HS-27A (cell line): Measurements from ENCODE around the gene GPC3.
"Not testable (repeated sequence)": the region's sequence is repeated elsewhere in the genome, so short reads cannot be mapped to it uniquely, and the experiment has no call there.

Experiments
- DNase-seq: peaks from one replicate; pipeline ENCODE4 v3.0.0-alpha.2; 2012; ENCODE audit warnings: low read depth, missing footprints

Gene GPC3

DNA sequence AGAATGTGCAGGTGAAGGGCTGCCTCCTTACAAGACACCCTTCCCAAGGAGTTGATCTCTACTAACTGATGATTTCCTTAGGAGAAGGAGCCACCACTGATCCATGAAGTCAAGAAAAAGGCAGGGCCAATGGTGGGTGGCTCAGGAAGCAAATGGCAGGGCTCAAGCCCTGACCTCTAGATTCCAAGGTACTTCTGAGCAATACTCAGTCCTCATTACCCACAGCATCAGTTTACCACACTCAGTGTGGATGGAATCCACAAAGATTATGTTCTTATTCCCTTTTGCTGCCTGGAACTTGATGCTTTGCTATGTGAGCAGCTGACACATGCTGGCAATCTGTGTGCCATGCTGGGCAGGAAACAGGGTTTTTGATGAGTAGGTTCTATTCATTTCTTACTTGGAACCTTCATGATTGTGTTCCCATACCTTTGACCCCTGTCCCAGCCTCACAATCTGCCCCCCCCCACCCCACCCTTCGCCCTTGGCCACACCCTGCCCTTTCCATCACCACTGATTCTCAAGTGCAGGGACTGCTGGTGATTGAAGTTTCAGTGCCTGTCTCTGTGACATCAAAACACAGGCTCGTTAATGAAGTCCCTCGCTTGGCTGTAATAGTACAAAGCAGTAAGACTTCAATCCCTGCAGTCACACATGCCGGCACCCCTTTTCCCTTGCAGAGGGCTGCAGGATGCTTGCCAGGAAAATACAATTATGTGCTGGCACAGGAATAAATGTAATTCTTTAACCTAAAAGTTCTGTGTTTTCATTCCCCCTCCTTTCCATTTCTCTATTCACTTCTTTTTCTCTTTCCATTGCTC, 434.5 kb downstream of the GPC3 start:
- no peak for DNase-seq

DNA sequence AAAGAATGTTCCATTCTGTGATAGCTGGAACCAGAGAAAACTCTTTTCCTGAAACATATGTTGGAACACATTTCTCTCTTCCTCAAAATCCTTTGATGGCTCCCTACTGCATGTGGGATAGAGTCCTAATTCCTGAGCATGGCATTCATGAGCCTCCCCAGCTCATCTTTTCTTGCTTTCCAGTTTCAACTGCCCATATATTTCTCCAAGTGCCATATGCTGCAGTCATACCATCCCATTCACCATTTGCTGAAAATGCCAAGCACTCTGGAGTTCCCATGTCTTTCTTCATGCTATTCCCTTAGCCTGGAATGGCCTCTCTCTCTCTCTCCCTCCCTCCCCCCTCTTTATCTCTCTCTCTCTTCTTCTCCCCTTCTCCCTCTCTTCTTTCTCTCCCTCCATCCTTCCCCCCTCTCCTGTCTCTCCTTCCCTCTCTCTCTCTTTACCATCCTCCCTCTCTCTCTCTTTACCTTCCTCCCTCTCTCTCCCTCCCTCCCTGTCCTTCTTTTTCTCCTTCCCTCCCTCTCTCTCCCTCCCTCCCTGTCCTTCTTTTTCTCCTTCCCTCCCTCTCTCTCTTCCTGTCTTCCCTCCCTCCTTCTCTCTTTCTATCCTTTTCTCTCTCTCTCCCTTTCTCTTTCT, 436.0 kb downstream of the GPC3 start:
- DNase-seq: no peak

DNA sequence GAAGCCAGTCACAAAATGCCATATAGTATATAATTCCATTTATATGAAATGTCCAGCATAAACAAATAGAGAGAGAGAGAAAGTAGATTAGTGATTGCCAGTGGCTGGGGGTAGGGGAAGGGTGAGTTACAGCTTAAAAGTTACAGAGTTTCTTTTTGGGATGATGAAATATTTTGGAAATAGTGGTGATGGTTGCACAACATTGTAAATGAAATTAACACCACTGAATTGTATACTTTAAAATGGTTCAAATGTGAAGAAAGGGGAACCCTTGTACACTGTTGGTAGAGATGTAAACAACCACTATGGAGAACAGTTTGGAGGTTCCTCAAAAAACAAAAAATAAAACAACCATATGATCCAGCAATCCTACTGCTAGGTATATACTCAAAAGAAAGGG, 439.0 kb downstream of the GPC3 start:
- DNase-seq: no peak

DNA sequence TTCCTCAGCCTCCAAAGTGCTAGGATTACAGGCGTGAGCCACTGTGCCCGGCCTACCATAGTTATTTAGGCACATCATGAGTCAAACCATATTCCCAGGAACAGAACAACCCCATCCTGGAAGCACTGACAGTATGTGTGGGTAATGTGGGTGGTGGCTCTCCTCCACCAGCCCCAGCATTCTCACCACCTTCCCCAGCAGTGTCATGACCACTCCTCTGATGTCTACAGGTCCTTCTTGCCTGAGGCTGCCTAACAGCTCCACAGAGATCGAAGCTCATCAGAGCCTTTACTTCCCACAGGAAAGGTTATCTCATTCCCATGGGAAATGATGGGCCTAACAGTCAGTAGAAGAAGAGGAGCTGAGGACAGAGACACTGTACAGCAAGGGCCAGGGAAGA, 440.6 kb downstream of the GPC3 start:
- DNase-seq: no peak

DNA sequence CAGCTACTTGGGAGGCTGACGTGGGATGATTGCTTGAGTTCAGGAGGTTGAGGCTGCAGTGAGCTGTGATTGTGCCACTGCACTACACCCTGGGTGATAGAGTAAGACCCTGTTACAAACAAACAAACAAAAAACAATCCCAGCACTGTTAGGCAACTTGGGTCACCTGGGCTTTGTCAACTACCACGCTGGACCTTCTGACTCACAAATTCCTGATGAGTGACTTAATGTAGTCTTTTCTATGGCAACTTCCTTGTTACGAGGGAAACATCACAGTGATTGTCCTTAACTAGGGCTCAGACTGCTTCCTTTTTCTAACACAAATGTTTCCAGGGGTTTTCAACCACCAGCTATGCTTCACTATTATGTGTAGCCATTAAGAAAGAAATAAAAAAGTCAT, 441.3 kb downstream of the GPC3 start:
- DNase-seq: no peak

DNA sequence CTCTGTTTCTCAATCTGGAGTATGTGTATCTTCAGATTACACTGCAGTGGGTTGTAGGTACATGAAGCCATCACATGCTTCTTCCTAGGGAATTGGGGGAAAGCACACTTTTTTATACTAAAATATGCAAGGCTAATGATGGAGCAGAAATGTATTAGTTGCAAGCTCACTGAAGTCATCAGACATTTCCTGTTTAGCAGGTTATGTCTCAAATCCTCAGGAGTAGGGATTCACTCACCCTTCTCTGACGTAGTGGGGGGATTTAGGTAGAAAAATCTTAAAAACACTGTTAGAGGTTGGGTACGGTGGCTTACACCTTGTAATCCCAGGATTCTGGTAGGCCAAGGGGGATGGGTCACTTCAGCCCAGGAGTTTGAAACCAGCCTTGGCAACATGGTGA, 441.7 kb downstream of the GPC3 start:
- DNase-seq: no peak

DNA sequence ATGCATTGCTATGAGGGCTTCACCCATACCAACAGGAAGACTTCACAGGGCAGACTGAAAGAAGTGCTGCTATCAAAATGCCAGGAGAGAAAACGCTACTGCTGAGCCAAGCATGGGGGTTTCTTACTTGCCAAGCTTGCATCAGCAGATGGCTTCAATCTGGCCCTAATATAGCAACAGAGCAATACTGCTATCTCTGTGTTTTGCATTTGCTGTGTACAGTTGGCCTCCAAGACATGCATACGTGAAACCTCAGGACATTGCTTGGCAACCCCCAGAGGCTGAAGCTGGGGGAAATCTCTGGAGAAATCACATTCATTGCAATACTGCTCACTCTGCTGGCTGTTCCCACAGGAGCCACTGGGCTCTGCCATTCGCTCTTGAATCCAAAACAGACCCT, 442.9 kb downstream of the GPC3 start:
- DNase-seq: no peak

DNA sequence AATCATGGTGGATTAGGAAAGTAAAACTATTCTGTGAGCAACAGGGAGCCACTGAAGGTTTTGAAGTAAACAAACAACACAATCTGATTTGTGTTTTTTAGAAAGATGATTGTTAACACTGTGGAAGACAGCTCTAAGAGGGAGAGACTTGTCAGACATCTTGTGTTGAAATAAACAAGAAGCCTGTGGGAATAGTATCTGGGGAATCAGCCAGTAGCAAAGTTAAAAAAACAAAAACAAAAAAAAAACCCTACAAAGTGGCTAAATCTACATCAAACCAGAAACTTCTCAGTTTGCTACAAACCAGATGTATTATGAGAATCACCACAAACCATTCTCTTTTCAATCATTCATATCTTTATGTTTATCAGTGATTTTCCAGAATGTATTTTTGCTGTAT, 444.4 kb downstream of the GPC3 start:
- DNase-seq: no peak

DNA sequence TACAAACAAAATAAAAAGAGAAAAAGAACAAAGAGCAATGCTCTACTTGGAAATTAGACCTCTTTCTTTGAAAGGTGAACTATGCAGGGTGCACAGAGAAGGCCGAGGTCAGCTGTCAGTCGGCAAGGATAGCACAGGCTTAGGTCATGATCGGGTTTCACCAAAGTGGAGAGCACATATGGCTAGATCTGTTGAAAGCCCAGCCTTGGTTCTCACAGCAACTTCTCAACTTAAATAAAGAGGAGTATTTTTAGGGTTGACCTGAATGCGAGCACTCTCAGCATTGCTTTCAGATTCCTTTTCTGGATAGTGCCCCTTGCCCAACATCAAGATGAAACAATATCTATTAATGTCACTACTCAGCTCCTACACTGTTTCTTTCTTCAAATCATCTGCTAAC, 447.2 kb downstream of the GPC3 start:
- DNase-seq: no peak

DNA sequence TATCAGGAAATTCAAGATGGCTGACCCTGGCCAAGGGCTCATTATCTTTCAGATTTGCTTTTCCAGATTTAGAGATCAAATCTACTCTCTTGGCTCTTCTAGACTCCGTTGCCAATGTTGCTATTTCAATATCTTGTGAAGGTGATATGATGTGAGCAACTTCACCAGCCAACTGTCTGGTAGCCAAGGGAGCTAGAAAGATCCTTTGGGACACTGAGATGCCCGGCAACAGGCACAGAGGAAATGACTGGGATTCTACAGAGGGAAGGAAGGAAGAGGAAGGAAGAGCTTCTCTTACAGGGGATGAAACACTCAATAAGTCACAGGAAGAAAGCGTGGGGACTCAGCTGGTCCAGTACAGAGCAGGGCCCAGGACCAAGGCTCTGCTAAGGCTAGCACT, 448.3 kb downstream of the GPC3 start:
- no peak for DNase-seq

DNA sequence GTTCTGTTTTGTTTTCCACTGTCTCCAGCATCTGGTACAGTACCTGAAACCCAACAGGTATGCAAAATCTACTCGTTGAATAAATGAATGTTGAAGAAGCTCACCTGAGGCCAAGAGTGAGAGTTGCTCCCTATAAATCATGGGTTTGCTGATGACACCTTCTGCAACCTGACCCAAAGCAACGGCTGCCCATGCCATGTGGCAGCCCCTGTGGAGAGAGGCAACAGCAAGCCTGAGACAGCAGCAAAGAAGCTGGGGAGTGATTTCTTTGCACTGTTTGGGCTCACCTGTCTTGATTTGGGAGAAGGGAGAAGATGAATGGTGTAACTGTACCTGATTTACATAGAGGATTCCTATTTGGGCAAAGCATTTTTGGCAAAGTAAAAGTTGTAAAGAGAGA, 450.3 kb downstream of the GPC3 start:
- no peak for DNase-seq

DNA sequence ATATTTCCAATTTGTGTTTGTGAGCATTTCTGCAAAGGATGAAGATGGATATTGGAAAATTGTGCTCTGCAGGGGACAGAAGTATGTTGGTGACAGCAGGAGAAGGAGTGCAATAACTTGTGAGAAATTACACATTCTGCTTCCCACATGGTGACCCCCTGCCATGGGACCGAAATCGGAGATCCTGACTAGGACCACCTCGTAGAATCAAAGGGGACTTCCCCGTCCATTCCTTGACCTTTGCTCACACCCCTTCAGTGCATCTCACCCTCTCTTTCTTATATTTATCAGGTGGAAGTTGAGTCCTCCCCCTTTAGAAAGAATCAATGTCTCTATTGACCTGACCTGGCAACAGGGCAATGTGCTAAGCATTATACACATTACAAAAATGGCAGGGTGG, 451.2 kb downstream of the GPC3 start:
- no peak for DNase-seq

DNA sequence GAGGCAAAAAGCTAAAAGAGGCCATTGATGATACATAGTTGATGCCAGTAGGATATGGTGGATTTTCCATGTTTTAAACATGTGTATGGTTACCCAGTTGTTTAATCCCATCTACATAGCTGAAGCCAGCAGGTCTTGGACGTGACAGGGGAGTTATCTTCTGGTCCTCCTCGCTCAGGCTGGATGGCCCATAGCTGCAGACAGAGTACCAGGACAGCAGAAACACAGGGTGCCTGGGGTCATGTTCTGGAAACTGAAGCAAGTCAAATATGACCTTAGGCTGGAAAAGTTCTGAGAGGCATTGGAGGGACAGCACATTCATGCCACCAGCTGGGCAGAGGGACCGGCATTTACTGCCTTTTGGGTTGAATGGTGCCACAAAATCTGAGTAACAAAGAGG, 452.1 kb downstream of the GPC3 start:
- no peak for DNase-seq

DNA sequence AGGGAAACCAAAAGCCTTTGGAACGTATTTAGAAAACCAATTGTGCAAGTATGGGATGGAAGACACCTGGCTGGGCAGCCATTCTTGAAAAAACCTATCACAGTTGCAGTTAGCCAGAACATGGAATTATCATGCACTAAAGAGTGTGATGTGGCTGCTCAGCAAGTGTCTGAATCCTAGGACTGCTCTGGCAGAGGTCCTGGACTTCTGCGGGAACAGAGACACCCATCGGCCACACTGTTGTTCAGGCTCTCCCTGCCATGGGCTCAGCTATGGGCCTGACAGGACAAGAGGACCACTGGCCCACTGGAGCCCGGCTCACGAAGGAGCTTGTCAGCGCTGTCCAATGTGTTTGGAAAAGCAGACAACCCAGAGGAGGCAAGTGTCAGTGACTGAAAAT, 454.4 kb downstream of the GPC3 start:
- no peak for DNase-seq

DNA sequence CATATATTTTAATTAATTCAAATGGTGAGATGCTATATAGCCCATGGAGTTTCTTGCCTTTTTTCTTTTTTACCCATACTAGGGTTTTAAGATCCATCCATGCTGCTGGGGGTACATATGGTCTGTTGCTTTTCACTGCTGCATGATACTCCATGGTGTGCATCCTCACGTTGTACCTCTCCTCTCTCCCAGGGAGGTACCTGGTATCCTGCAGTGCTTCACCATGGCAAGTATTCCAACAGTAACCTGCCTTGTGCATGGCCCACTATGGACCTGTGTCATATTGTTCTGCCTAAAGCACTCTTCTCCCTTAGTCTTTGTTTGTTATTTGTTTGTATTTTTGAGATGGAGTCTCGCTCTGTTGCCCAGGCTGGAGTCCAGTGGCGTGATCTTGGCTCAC, 455.8 kb downstream of the GPC3 start:
- DNase-seq: no peak

DNA sequence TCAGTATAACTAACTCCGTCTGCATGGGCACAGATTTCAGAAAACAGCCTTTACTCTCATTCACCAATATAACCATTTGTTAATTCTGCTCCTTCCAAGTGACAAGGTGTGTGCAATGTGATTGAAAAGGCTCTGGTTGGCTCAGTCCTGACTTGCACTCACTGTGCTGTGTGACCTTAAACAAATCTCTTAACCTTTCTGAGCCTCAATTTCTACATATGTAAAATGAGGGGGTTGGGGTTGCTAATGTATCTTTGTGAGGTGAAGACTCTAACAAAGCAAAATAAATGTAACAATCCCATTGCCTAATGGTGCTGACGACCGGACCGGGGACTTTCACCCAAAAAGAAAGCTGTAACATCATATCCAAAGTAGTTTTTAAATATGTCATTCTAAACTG, 457.6 kb downstream of the GPC3 start:
- no peak for DNase-seq

DNA sequence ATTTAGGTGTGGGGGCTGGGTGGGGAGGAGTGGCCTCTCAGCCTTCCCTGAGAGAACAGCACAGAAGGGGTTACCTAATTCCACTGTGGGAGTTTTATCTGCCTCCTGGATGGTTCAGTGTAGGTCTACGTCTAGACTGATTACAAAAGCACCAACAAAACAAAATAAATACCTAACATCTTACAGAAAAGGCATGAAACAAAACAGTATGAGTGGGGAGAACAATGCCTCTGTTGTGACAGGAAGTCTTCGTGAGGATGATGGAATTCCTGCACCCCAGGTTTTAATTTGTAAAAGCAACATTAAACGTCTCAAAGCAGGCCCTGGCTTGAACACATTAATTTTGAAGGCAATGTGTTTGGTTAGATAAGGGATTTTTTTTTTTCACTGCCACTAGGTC, 458.0 kb downstream of the GPC3 start:
- DNase-seq: no peak

DNA sequence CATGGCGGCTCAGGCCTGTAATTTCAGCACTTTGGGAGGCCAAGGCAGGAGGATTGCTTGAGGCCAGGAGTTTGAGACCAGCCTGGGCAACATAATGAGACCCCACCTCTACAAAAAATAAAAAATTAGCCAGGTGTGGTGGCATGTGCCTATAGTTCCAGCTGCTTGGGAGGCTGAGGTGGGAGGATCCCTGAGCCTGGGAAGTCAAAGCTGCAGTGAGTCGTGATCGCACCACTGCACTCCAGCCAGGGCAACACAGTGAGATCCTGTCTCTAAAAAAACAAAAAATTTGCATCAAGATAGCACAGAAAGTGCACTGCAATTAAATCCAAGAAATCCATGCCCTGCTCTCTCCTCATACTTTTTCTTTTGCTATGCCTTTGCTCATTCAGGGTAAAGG, 458.6 kb downstream of the GPC3 start:
- DNase-seq: not testable (repeated sequence)

DNA sequence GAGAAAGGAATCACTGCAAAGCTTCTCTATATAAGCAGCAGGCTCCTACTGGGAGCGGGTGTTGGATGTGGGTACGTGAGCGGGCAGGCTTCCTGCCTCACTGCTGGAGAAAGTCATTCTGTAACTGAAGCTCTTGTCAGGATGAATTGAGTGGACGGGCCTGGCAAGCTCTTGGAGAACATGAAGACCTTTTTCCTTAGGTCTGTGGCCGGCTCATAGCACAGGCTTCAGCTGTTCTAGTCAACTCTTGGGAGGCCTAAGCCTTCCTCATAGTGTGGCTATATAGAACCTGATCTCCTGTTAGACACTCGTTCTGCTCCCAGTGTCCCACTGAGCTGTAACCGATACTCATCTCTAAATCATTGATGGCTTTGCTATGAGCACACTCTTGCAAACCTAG, 461.9 kb downstream of the GPC3 start:
- DNase-seq: no peak

DNA sequence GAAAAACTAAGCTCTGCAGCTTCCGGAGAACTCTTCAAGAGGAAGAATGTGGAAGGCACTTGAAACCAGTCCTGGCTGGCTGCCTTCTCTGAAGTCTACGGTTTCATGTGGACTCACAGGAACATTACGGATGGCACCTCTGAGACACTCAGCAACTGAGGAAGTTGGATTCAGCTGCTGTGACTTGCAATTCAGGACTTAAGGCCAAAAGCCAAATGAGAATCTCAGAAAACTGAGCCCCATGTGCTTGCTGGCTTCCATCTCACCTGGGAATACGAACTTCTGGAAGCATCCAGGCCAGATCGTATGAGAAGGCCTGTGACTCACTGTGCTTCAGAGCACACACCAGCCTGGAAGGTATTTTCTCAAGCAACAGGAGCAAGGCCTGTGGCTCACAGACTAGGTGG, 462.3 kb downstream of the GPC3 start:
- no peak for DNase-seq

DNA sequence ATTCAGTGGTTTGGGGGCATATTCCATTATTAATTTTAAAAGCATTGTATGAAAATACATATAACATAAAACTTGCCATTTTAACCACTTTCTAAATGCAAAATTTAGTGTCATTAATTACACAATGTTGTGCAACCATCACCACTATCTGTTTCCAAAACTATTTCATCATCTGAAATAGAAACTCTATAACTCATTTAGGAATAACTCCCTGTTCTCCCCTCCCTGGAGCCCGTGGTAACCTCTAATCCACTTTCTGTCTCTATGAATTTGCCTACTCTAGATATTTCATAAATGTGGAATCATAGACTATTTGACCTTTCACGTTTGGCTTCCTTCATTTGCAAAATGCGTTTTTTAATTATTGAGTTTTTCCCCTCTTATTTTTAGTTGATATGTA, 468.7 kb downstream of the GPC3 start:
- DNase-seq: no peak

DNA sequence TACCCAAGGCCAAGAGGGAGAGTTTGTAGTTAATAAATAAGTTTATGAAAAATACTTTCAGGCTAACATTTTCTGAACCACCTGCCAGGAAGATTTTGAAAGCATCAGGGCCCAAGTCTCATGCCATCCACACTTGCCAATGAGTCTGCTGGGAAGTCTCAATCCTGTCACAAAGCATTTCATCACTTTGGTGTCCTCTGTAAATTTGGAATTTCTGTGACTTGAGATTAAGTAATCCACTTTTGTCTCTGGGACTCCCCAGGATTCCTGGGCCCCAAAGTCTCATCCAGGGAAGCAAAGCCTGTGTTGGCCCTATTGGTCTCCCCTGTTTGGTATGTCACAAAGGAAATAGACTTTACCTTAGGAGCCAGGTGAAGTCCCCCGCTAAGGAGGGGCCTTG, 470.9 kb downstream of the GPC3 start:
- no peak for DNase-seq

DNA sequence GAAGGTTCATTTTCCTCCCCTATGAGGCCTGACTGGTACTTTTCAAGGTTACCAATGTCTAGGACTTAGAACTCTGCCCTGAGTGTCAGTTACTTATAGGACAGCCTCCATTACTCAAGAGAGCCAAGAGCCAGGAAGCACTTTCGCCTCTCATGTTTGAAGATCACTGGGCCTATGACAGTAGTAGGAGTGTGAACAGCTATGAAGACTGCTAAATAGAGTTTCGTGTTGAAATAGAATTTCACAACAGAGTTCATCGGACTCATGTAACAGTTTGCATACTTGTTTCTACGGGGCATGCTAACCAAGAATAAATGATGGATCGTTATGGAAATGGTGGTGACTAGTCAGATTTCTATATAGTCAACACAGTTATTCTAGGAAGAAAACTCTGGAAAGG, 472.3 kb downstream of the GPC3 start:
- no peak for DNase-seq

DNA sequence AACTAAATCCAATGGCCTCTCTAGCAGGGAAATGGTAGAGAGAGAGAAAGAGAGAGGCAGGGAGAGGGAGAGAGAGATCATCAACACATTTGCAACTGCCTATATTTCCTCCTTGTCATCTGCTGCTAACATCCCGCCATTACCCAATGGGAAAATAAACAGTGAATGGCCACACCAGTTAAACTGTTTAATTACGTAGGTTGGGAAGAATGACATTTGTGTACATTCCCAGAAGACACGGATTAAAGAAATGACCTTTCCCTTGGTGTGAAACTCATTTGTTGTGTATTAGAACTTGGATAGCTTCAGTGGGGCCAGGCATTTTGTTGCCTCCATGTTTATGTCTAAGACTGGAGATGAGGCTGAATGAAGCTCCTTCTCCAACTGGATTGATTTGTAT, 474.4 kb downstream of the GPC3 start:
- no peak for DNase-seq
